GM18505 (cell line): ENCODE measurements around the gene TAF12.
"Not testable (repeated sequence)": the region's sequence is repeated elsewhere in the genome, so short reads cannot be mapped to it uniquely, and the experiment has no call there.

Experiments used
- ATAC-seq: cut with Tn5 transposase; IDR thresholded peaks from one replicate; pipeline ENCODE4 v1.9.1; 2021; ENCODE audit not compliant: unreplicated experiment
- POLR2A ChIP-seq: IDR thresholded peaks from 4 replicates; pipeline ENCODE4 v1.6.1; 2011; ENCODE audit warnings: borderline replicate concordance; ENCODE audit not compliant: insufficient read depth, insufficient read length; ENCODE audit errors: extremely low read depth

The TAF12 gene

GRCh38 chr1:28595412-28596191, 47.3 kb downstream of the TAF12 start:
- ATAC-seq, result no peak
- TF ChIP-seq POLR2A, result no peak

GRCh38 chr1:28594686-28595411, 48.0 kb downstream of the TAF12 start:
- ATAC-seq, result not testable (repeated sequence)

- not testable (repeated sequence) for ATAC-seq
These were observed 48.9 kb downstream of the TAF12 start for GRCh38 chr1:28593988-28594356.

GRCh38 chr1:28592321-28593071, 50.4 kb downstream of the TAF12 start:
- TF ChIP-seq POLR2A, result no peak
- no peak for ATAC-seq

- no peak for TF ChIP-seq POLR2A
- no peak for ATAC-seq
These were observed 51.1 kb downstream of the TAF12 start, which contains the start of gene RAB42 for GRCh38 chr1:28591708-28592320. Gene RAB42 (plus strand): TSS chr1:28592265. CDS start chr1:28592512, 247 bp downstream.

GRCh38 chr1:28586585-28587391, 56.1 kb downstream of the TAF12 start:
- not testable (repeated sequence) for ATAC-seq

GRCh38 chr1:28582248-28582615, 60.6 kb downstream of the TAF12 start:
- no peak for ATAC-seq
- no peak for TF ChIP-seq POLR2A

- peak; percentile 100 for TF ChIP-seq POLR2A
- ATAC-seq, result peak; percentile 73
These were observed 61.2 kb downstream of the TAF12 start for GRCh38 chr1:28581531-28582247.

GRCh38 chr1:28580722-28581530, 61.9 kb downstream of the TAF12 start:
- TF ChIP-seq POLR2A, result no peak
- peak; percentile 18 for ATAC-seq

GRCh38 chr1:28579401-28579800, 63.5 kb downstream of the TAF12 start:
- no peak for TF ChIP-seq POLR2A
- ATAC-seq, result no peak

- no peak for ATAC-seq
- TF ChIP-seq POLR2A, result no peak
These were observed 64.1 kb downstream of the TAF12 start for GRCh38 chr1:28578696-28579218.
